SK-N-SH treated with all-trans-retinoic acid at 6 μM for 48 hours (cell line): Measurements from ENCODE around the gene KAT2B.

Experiments
- ARNTL ChIP-seq: fragments of 450-650 bp; formaldehyde crosslinking; IDR thresholded peaks from 2 replicates; pipeline ENCODE4 v1.5.0; 2020; ENCODE audit warnings: low read depth, mild to moderate bottlenecking, moderate library complexity, borderline replicate concordance
- ESRRG ChIP-seq: fragments of 250-450 bp; sonication (Bioruptor Pico); IDR thresholded peaks from 2 replicates; pipeline ENCODE4 v1.6.1; 2021; ENCODE audit warnings: mild to moderate bottlenecking
- TCF4 ChIP-seq: fragments of 250-450 bp; sonication (Bioruptor Pico); IDR thresholded peaks from 2 replicates; pipeline ENCODE4 v1.8.0; 2021; ENCODE audit warnings: mild to moderate bottlenecking, moderate library complexity, borderline replicate concordance
- TF ChIP-seq, protein P1 (sequence below): fragments of 250-450 bp; sonication (Bioruptor Pico); IDR thresholded peaks from 2 replicates; pipeline ENCODE4 v1.8.0; 2020; ENCODE audit warnings: mild to moderate bottlenecking, moderate library complexity, borderline replicate concordance
- TF ChIP-seq, protein P2 (sequence below): fragments of 250-450 bp; sonication (Bioruptor Pico); IDR thresholded peaks from 2 replicates; pipeline ENCODE4 v1.8.0; 2021; ENCODE audit warnings: low read depth, mild to moderate bottlenecking, moderate library complexity, borderline replicate concordance

DNA sequence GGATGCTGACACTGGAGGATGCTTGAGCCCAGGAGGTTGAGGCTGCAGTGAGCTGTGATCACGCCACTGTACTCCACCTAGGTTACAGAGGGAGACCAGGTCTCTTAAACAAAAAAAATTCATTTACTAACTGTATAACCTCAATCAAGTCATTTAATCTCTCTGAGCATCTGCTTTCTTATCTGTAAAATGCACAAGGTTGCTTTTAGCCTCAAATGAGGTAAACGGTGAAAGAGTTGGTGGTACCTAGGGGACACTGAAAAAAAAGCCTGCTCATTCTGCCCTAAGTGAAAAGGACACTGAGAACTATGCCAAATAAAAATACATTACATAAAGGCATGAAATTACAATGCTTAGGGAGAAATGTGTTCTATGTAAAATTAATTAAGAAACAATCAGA is 31.6 kb upstream of the KAT2B start:
- TF ChIP-seq, protein P1, sequence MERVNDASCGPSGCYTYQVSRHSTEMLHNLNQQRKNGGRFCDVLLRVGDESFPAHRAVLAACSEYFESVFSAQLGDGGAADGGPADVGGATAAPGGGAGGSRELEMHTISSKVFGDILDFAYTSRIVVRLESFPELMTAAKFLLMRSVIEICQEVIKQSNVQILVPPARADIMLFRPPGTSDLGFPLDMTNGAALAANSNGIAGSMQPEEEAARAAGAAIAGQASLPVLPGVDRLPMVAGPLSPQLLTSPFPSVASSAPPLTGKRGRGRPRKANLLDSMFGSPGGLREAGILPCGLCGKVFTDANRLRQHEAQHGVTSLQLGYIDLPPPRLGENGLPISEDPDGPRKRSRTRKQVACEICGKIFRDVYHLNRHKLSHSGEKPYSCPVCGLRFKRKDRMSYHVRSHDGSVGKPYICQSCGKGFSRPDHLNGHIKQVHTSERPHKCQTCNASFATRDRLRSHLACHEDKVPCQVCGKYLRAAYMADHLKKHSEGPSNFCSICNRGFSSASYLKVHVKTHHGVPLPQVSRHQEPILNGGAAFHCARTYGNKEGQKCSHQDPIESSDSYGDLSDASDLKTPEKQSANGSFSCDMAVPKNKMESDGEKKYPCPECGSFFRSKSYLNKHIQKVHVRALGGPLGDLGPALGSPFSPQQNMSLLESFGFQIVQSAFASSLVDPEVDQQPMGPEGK (CRISPR knock-in tag), result no peak
- TF ChIP-seq TCF4 (CRISPR knock-in tag), result no peak
- no peak for TF ChIP-seq ESRRG (CRISPR knock-in tag)
- TF ChIP-seq, protein P2, sequence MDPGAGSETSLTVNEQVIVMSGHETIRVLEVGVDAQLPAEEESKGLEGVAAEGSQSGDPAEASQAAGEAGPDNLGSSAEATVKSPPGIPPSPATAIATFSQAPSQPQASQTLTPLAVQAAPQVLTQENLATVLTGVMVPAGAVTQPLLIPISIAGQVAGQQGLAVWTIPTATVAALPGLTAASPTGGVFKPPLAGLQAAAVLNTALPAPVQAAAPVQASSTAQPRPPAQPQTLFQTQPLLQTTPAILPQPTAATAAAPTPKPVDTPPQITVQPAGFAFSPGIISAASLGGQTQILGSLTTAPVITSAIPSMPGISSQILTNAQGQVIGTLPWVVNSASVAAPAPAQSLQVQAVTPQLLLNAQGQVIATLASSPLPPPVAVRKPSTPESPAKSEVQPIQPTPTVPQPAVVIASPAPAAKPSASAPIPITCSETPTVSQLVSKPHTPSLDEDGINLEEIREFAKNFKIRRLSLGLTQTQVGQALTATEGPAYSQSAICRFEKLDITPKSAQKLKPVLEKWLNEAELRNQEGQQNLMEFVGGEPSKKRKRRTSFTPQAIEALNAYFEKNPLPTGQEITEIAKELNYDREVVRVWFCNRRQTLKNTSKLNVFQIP (CRISPR knock-in tag), result no peak
- TF ChIP-seq ARNTL (CRISPR knock-in tag), result no peak
